CD14-positive monocyte (primary cell): ENCODE results near the gene MAB21L4. TPM values are rescaled to one million over a fixed set of nuclear protein-coding genes. Genes with fewer than 3 reads are reported as not detected.

Experiments
- DNase-seq, 3 donors: peaks; one replicate each; pipeline ENCODE4 v3.0.0-alpha.2; 2011 to 2022
- H2AFZ ChIP-seq: 2 replicates; pipeline ENCODE4 v1.6.0; 2012; ENCODE audit warnings: mild to moderate bottlenecking, low read depth, low read length, inconsistent platforms; ENCODE audit not compliant: insufficient read depth, poor library complexity, severe bottlenecking
- H3K27ac ChIP-seq, 2 donors: 1 replicate in 1 of 2; 2 replicates in 1 of 2; pipeline ENCODE4 v1.5.1; 2012 to 2013; ENCODE audit warnings: low read length in 2 of 2, control low read depth in 1 of 2, inconsistent platforms in 1 of 2, low read depth in 1 of 2, mild to moderate bottlenecking in 1 of 2
- H3K27me3 ChIP-seq, 2 donors: one replicate each; pipeline versions ENCODE4 v1.6.0 to v1.6.1; 2011 to 2013; ENCODE audit warnings: low read length in 2 of 2; ENCODE audit not compliant: control insufficient read depth in 2 of 2, insufficient read depth in 2 of 2
- H3K36me3 ChIP-seq, 2 donors: replicated peaks in 1 of 2; 1 replicate in 1 of 2; 2 replicates in 1 of 2; pipeline versions ENCODE4 v1.5.1 to v1.6.1; 2012 to 2013; ENCODE audit warnings: low read length in 2 of 2, control low read depth in 1 of 2, inconsistent platforms in 1 of 2, mild to moderate bottlenecking in 1 of 2; ENCODE audit not compliant: insufficient read depth in 2 of 2, control insufficient read depth in 1 of 2
- H3K4me1 ChIP-seq, 2 donors: 1 replicate in 1 of 2; 2 replicates in 1 of 2; pipeline versions ENCODE4 v1.5.1 to v1.6.1; 2012 to 2013; ENCODE audit warnings: low read length in 2 of 2, control low read depth in 1 of 2, inconsistent platforms in 1 of 2, mild to moderate bottlenecking in 1 of 2, moderate library complexity in 1 of 2; ENCODE audit not compliant: insufficient read depth in 2 of 2, control insufficient read depth in 1 of 2
- H3K4me2 ChIP-seq: replicated peaks from 2 replicates; pipeline ENCODE3; 2012; ENCODE audit warnings: low read length, moderate library complexity, mild to moderate bottlenecking; ENCODE audit not compliant: poor library complexity, severe bottlenecking; ENCODE audit errors: extremely low read depth
- H3K4me3 ChIP-seq, 3 experiments: fragments of 200-600 bp in 1 of 3; sonication (generic) in 1 of 3; replicated peaks in 1 of 3; 1 replicate in 2 of 3; 2 replicates in 1 of 3; pipeline ENCODE4 v1.5.1; 2011 to 2013; ENCODE audit warnings: low read length in 3 of 3, mild to moderate bottlenecking in 3 of 3, control low read depth in 2 of 3, low read depth in 2 of 3, inconsistent platforms in 1 of 3, moderate library complexity in 1 of 3
- H3K79me2 ChIP-seq: 2 replicates; pipeline ENCODE4 v1.6.0; 2012; ENCODE audit warnings: mild to moderate bottlenecking, control low read depth, inconsistent platforms, low read length, moderate library complexity; ENCODE audit not compliant: insufficient read depth
- H3K9ac ChIP-seq: 2 replicates; pipeline ENCODE4 v1.6.0; 2017; ENCODE audit warnings: low read length, mild to moderate bottlenecking; ENCODE audit not compliant: insufficient read depth, poor library complexity, severe bottlenecking
- H3K9me3 ChIP-seq, 2 donors: replicated peaks in 1 of 2; 1 replicate in 1 of 2; 2 replicates in 1 of 2; pipeline versions ENCODE4 v1.5.1 to v1.6.1; 2012 to 2013; ENCODE audit warnings: low read length in 2 of 2, control low read depth in 1 of 2; ENCODE audit not compliant: control insufficient read depth in 1 of 2, insufficient read depth in 1 of 2
- H4K20me1 ChIP-seq: 2 replicates; pipeline ENCODE4 v1.6.0; 2012; ENCODE audit warnings: mild to moderate bottlenecking, low read length, control low read depth, moderate library complexity; ENCODE audit not compliant: insufficient read depth
- H3K27ac Mint-ChIP-seq, 7 donors: one replicate each; pipeline ENCODE4 v1.8.0; 2020; ENCODE audit warnings: mild to moderate bottlenecking in 7 of 7, mixed read lengths in 7 of 7, moderate library complexity in 6 of 7, inconsistent platforms in 2 of 7
- H3K27me3 Mint-ChIP-seq, 3 donors: one replicate each; pipeline ENCODE4 v1.8.0; 2021 to 2022; ENCODE audit warnings: low read depth in 3 of 3, mild to moderate bottlenecking in 3 of 3, mixed read lengths in 3 of 3, moderate library complexity in 3 of 3, inconsistent platforms in 1 of 3
- H3K36me3 Mint-ChIP-seq, 2 donors: one replicate each; pipeline ENCODE4 v1.8.0; 2020; ENCODE audit warnings: mixed read lengths in 2 of 2, inconsistent platforms in 1 of 2, mild to moderate bottlenecking in 1 of 2
- H3K4me1 Mint-ChIP-seq: one replicate; pipeline ENCODE4 v1.8.0; 2020; ENCODE audit warnings: mild to moderate bottlenecking, mixed read lengths
- H3K4me3 Mint-ChIP-seq, 2 donors: one replicate each; pipeline ENCODE4 v1.8.0; 2020; ENCODE audit warnings: mild to moderate bottlenecking in 2 of 2, mixed read lengths in 2 of 2, moderate library complexity in 1 of 2
- H3K9me3 Mint-ChIP-seq, 7 donors: one replicate each; pipeline ENCODE4 v1.8.0; 2020 to 2022; ENCODE audit warnings: mixed read lengths in 7 of 7, mild to moderate bottlenecking in 6 of 7, moderate library complexity in 6 of 7, inconsistent platforms in 2 of 7
- WGBS: methylation state at CpG from one replicate; pipeline ENCODE4 v1.1.5; 2013; ENCODE audit warnings: missing lambda C conversion rate; ENCODE audit not compliant: insufficient coverage; 5-methylcytosine and 5-hydroxymethylcytosine counted together
- intact Hi-C, 2 donors: fragments of 100-400 bp; cut with micrococcal nuclease; formaldehyde crosslinking; loops; one replicate each; pipeline versions ENCODE4 v1.15.0 to v1.15.1; 2023
- polyA plus RNA-seq, 3 donors: library from polyadenylated mRNA; depleted of rRNA in 1 of 3; unstranded in 2 of 3; stranded (reverse) in 1 of 3; fragments of 300-500 nt in 2 of 3; fragments of >200 nt in 1 of 3; fragmentation: Illumina TruSeq in 2 of 3; gene quantifications; 1 replicate in 2 of 3; 2 replicates in 1 of 3; pipeline ENCODE4 v1.2.3, GENCODE V29; 2012 to 2021
- TF ChIP-seq, protein P1 (sequence below): fragments of 200-600 bp; IDR thresholded peaks from one replicate; pipeline ENCODE4 v1.8.0; 2022; ENCODE audit warnings: antibody characterized with exemption, mild to moderate bottlenecking

MAB21L4 gene
- polyA plus RNA-seq, 3 donors, result not detected

DNA sequence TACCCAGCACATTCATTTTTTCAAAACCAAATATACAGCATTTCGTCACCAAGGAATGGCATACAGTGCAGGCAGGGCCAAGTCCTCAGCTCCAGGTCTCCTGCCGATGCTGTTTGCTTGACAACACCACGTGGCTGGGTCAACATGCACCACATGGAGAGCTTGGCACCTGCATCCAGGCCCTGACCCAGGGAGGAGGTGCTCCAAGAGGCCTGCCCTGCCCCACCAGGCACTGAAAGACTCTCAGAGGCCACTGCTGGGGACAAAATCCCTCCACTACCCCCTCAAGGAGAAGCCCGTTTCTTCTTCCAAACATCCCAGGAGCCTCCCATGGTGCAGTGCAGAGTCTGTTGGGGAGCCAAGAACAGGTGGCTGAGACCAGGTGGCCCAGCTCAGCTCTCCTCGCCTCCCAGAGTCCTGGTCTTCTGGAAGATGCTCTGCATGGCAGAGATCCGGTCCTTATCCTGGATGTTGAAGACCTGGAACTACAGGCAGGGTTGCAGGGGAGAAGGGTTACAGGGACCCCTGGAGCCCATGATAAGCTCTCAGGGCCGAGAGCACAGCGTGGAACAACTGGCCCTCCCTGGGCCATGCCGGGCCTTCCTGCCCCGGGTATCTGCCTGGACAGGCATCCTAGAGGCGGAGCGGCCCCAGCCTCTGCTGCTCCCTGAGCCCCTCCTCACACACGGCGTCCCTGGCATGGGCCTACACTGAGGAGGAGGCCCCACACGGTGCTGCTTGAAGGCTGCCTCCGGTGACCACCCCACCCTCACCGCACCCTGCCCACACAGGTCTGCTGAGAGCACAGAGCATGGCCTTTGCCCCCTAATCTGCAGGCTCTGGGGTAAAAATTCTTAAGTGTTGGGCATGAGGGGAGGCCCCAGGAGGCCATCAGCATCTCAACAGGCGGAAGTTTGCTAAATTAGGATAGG, 9.0 kb downstream of the MAB21L4 start:
- no peak overlapping the region for H3K4me3 Mint-ChIP-seq
- no peaks in the 10 kb centered on the region for H4K20me1 ChIP-seq
- no peak overlapping the region for H3K4me2 ChIP-seq
- H3K36me3 Mint-ChIP-seq, result no peaks in the 10 kb centered on the region
- H3K27ac ChIP-seq, result no peak overlapping the region
- peaks cover 0 to 5% of the 10 kb centered on the region in 2 donors for H3K9me3 ChIP-seq
- no peak overlapping the region for H3K27ac Mint-ChIP-seq
- DNase-seq, result no peak
- H3K9me3 Mint-ChIP-seq, result peaks cover 0 to 9% (median 0%) of the 10 kb centered on the region in 7 donors
- no peak overlapping the region for H2AFZ ChIP-seq
- no peaks in the 10 kb centered on the region for H3K79me2 ChIP-seq
- H3K36me3 ChIP-seq, result no peaks in the 10 kb centered on the region
- TF ChIP-seq, protein P1, sequence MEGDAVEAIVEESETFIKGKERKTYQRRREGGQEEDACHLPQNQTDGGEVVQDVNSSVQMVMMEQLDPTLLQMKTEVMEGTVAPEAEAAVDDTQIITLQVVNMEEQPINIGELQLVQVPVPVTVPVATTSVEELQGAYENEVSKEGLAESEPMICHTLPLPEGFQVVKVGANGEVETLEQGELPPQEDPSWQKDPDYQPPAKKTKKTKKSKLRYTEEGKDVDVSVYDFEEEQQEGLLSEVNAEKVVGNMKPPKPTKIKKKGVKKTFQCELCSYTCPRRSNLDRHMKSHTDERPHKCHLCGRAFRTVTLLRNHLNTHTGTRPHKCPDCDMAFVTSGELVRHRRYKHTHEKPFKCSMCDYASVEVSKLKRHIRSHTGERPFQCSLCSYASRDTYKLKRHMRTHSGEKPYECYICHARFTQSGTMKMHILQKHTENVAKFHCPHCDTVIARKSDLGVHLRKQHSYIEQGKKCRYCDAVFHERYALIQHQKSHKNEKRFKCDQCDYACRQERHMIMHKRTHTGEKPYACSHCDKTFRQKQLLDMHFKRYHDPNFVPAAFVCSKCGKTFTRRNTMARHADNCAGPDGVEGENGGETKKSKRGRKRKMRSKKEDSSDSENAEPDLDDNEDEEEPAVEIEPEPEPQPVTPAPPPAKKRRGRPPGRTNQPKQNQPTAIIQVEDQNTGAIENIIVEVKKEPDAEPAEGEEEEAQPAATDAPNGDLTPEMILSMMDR, result no peak
- intact Hi-C loops, result no loop called here
- peaks cover 12% of the 10 kb centered on the region for H3K4me1 Mint-ChIP-seq
- no peak overlapping the region for H3K9ac ChIP-seq
- H3K4me1 ChIP-seq, result peaks cover 8 to 12% of the 10 kb centered on the region in 2 donors
- 90% methylated on average over 13 of the region's 18 CpGs for WGBS
- no peaks in the 10 kb centered on the region for H3K27me3 ChIP-seq
- no peak overlapping the region for H3K4me3 ChIP-seq
- H3K27me3 Mint-ChIP-seq, result peaks cover 2% of the 10 kb centered on the region in 3 donors

DNA sequence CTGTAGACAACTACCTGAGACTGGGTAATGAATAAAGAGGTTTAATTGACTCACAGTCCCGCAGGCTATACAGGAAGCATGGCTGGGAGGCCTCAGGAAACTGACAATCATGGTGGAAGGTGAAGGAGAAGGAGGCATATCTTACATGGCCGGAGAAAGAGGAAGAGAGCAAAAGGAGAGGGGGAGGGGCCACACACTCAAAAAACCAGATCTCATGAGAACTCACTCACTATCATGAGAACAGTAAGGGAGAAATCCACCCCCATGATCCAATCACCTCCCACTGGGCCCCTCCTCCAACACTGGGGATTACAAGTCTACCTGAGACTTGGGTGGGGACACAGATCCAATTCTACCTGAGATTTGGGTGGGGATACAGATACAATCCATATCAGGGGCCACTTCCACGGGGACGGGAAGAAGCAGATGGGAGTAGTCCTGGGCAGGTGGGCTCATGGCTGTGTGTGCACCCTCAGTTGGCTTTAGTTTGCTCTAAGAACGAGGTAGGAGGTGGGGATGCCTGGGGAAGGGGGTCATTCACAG, 9.9 kb downstream of the MAB21L4 start:
- no peak overlapping the region for H3K4me3 Mint-ChIP-seq
- no peaks in the 10 kb centered on the region for H4K20me1 ChIP-seq
- no peaks in the 10 kb centered on the region for H3K36me3 ChIP-seq
- H3K79me2 ChIP-seq, result no peaks in the 10 kb centered on the region
- WGBS, result no CpG with 5 or more reads among the region's 5 CpGs
- TF ChIP-seq, protein P1, result no peak
- peaks cover 0 to 2% (median 0%) of the 10 kb centered on the region in 3 donors for H3K27me3 Mint-ChIP-seq
- no peak overlapping the region for H3K27ac Mint-ChIP-seq
- H3K4me2 ChIP-seq, result no peak overlapping the region
- peaks cover 0 to 5% of the 10 kb centered on the region in 2 donors for H3K9me3 ChIP-seq
- no peak overlapping the region for H3K4me3 ChIP-seq
- no peak overlapping the region for H3K9ac ChIP-seq
- no peaks in the 10 kb centered on the region for H3K27me3 ChIP-seq
- no peak for DNase-seq
- H3K4me1 ChIP-seq, result peaks cover 8 to 12% of the 10 kb centered on the region in 2 donors
- H3K36me3 Mint-ChIP-seq, result no peaks in the 10 kb centered on the region
- H3K9me3 Mint-ChIP-seq, result peaks cover 0 to 9% (median 0%) of the 10 kb centered on the region in 7 donors
- H3K4me1 Mint-ChIP-seq, result peaks cover 12% of the 10 kb centered on the region
- peak overlapping the region; percentile 33 for H2AFZ ChIP-seq
- intact Hi-C loops, result no loop called here
- no peak overlapping the region for H3K27ac ChIP-seq
